ENCODE measurements around the gene AGR3. TPM values are rescaled to one million over a fixed set of nuclear protein-coding genes. Genes with fewer than 3 reads are reported as not detected.

AGR3 gene
- total and polyA plus RNA-seq, 4 donors = not detected

DNA sequence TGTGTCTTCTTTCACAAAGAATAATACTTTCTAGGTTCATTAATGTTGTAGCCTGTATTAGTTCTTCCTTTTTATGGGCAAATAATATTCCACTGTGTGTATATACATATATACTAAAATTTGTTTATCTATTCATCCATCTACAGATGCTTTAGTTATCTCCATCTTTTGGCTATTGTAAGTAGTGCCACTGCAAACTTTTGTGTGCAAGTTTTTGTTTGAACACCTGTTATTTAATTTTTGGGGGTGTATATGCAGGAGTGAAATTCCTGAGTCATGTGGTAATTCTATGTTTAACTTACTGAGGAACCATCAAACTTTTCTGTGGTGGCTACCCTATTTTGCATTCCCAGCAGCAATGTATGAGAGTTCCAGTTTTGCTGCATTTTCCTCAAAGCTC lies 37.7 kb upstream of the AGR3 start:
- no peak overlapping the region for H3K4me3 ChIP-seq (ENCODE audit: low read depth in 1 of 3, low read length in 3 of 3)
- no peaks in the 10 kb centered on the region for H3K27me3 ChIP-seq (ENCODE audit: control insufficient read depth in 4 of 4, insufficient read depth in 4 of 4, low read length in 3 of 4)
- no peak for DNase-seq (ENCODE audit: low spot score)
- peaks cover 0 to 4% (median 0%) of the 10 kb centered on the region in 4 donors for H3K4me1 ChIP-seq (ENCODE audit: control insufficient read depth in 4 of 4, insufficient read depth in 4 of 4, low read length in 3 of 4)
- TF ChIP-seq FOXA1 (IDR thresholded peaks at IDR 0.05) = no peak
- TF ChIP-seq RXRA (IDR thresholded peaks at IDR 0.05) = no peak
- no peak for TF ChIP-seq SP1 (IDR thresholded peaks at IDR 0.05)
- TF ChIP-seq, protein P1, sequence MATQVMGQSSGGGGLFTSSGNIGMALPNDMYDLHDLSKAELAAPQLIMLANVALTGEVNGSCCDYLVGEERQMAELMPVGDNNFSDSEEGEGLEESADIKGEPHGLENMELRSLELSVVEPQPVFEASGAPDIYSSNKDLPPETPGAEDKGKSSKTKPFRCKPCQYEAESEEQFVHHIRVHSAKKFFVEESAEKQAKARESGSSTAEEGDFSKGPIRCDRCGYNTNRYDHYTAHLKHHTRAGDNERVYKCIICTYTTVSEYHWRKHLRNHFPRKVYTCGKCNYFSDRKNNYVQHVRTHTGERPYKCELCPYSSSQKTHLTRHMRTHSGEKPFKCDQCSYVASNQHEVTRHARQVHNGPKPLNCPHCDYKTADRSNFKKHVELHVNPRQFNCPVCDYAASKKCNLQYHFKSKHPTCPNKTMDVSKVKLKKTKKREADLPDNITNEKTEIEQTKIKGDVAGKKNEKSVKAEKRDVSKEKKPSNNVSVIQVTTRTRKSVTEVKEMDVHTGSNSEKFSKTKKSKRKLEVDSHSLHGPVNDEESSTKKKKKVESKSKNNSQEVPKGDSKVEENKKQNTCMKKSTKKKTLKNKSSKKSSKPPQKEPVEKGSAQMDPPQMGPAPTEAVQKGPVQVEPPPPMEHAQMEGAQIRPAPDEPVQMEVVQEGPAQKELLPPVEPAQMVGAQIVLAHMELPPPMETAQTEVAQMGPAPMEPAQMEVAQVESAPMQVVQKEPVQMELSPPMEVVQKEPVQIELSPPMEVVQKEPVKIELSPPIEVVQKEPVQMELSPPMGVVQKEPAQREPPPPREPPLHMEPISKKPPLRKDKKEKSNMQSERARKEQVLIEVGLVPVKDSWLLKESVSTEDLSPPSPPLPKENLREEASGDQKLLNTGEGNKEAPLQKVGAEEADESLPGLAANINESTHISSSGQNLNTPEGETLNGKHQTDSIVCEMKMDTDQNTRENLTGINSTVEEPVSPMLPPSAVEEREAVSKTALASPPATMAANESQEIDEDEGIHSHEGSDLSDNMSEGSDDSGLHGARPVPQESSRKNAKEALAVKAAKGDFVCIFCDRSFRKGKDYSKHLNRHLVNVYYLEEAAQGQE (IDR thresholded peaks at IDR 0.05) = no peak
- TF ChIP-seq HNF4A (conservative IDR thresholded peaks at IDR 0.05) = no peak
- no peak for TF ChIP-seq JUND (IDR thresholded peaks at IDR 0.05)
- no peak for TF ChIP-seq MAX (IDR thresholded peaks at IDR 0.05)
- no peak for TF ChIP-seq YY1 (IDR thresholded peaks at IDR 0.05)
- no peak for TF ChIP-seq GABPA (IDR thresholded peaks at IDR 0.05 in 1 of 2, conservative IDR thresholded peaks at IDR 0.05 in 1 of 2)
- TF ChIP-seq RAD21 (IDR thresholded peaks at IDR 0.05) = no peak
- TF ChIP-seq EGR1 (IDR thresholded peaks at IDR 0.05; ENCODE audit: low read depth in 2 of 2) = no peak
- TF ChIP-seq FOXA2 (IDR thresholded peaks at IDR 0.05) = no peak
- no peak overlapping the region for H3K27ac ChIP-seq (ENCODE audit: low read depth in 1 of 2, low read length in 2 of 2)
- no peaks in the 10 kb centered on the region for H3K36me3 ChIP-seq (ENCODE audit: control insufficient read depth in 4 of 4, insufficient read depth in 3 of 4, low read depth in 1 of 4, low read length in 3 of 4)
- H3K9me3 ChIP-seq (ENCODE audit: control insufficient read depth in 4 of 4, low read length in 3 of 4) = no peaks in the 10 kb centered on the region
- no peak overlapping the region for H3K9ac ChIP-seq (ENCODE audit: low read depth in 1 of 2, low read length in 2 of 2)

GRCh38 chr7:16918288-16918895 lies 36.6 kb upstream of the AGR3 start:
- TF ChIP-seq, protein P2, sequence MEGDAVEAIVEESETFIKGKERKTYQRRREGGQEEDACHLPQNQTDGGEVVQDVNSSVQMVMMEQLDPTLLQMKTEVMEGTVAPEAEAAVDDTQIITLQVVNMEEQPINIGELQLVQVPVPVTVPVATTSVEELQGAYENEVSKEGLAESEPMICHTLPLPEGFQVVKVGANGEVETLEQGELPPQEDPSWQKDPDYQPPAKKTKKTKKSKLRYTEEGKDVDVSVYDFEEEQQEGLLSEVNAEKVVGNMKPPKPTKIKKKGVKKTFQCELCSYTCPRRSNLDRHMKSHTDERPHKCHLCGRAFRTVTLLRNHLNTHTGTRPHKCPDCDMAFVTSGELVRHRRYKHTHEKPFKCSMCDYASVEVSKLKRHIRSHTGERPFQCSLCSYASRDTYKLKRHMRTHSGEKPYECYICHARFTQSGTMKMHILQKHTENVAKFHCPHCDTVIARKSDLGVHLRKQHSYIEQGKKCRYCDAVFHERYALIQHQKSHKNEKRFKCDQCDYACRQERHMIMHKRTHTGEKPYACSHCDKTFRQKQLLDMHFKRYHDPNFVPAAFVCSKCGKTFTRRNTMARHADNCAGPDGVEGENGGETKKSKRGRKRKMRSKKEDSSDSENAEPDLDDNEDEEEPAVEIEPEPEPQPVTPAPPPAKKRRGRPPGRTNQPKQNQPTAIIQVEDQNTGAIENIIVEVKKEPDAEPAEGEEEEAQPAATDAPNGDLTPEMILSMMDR (IDR thresholded peaks at IDR 0.05; ENCODE audit: low read depth, low read length, missing input control) = peak; percentile 52
- TF ChIP-seq ATF3 (IDR thresholded peaks at IDR 0.05) (no peak), RAD21 (IDR thresholded peaks at IDR 0.05) (peak; percentile 78 to 80)
- H3K4me1 ChIP-seq (ENCODE audit: control insufficient read depth in 4 of 4, insufficient read depth in 4 of 4, low read length in 3 of 4) = peaks cover 0 to 4% (median 0%) of the 10 kb centered on the region in 4 donors
- no peaks in the 10 kb centered on the region for H3K27me3 ChIP-seq (ENCODE audit: control insufficient read depth in 4 of 4, insufficient read depth in 4 of 4, low read length in 3 of 4)
- no peaks in the 10 kb centered on the region for H3K9me3 ChIP-seq (ENCODE audit: control insufficient read depth in 4 of 4, low read length in 3 of 4)
- no peak overlapping the region for H3K9ac ChIP-seq (ENCODE audit: low read depth in 1 of 2, low read length in 2 of 2)
- no peak overlapping the region for H3K27ac ChIP-seq (ENCODE audit: low read depth in 1 of 2, low read length in 2 of 2)
- WGBS = 48% methylated on average over 6 of the region's 6 CpGs
- no peak for DNase-seq (ENCODE audit: low spot score)
- H3K36me3 ChIP-seq (ENCODE audit: control insufficient read depth in 4 of 4, insufficient read depth in 3 of 4, low read depth in 1 of 4, low read length in 3 of 4) = no peaks in the 10 kb centered on the region
- no peak overlapping the region for H3K4me3 ChIP-seq (ENCODE audit: low read depth in 1 of 3, low read length in 3 of 3)
